ENCODE results near the gene RTN4IP1.

DNA sequence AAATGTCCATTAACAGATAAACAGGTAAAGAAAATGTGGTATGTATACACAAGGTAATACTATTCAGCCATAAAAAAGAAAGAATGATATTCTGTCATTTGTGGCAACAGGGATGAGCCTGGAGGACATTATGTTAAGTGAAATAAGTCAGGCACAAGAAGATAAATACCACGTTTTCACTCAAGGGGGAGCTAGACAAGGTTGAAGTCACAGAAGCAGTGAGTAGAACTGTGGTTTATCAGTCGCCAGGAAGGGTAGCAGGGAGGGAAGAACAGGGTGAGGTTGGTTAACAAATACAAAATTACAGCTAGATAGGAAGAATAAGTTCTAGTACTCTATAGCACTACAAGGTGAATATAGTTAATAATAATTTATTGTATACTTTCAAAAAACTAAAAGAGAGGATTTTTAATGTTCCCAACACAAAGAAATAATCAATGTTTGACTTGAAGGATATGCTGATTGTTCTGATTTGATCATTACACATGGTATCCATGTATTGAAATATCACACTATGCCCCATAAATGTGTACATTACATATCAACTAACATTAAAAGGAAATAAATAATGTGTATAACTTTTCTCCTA is 21.1 kb downstream of the RTN4IP1 start:
- TF ChIP-seq, protein P1, sequence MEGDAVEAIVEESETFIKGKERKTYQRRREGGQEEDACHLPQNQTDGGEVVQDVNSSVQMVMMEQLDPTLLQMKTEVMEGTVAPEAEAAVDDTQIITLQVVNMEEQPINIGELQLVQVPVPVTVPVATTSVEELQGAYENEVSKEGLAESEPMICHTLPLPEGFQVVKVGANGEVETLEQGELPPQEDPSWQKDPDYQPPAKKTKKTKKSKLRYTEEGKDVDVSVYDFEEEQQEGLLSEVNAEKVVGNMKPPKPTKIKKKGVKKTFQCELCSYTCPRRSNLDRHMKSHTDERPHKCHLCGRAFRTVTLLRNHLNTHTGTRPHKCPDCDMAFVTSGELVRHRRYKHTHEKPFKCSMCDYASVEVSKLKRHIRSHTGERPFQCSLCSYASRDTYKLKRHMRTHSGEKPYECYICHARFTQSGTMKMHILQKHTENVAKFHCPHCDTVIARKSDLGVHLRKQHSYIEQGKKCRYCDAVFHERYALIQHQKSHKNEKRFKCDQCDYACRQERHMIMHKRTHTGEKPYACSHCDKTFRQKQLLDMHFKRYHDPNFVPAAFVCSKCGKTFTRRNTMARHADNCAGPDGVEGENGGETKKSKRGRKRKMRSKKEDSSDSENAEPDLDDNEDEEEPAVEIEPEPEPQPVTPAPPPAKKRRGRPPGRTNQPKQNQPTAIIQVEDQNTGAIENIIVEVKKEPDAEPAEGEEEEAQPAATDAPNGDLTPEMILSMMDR (conservative IDR thresholded peaks at IDR 0.05; ENCODE audit: low read depth, low read length), result peak; percentile 68
- TF ChIP-seq EZH2phosphoT487 (IDR thresholded peaks at IDR 0.05; ENCODE audit: borderline replicate concordance, low read length), result no peak

Data from PC-3 (cell line).